Measurements from ENCODE around the gene TNFRSF21.
"Not testable (repeated sequence)": the region's sequence is repeated elsewhere in the genome, so short reads cannot be mapped to it uniquely, and the experiment has no call there.

The TNFRSF21 gene

DNA sequence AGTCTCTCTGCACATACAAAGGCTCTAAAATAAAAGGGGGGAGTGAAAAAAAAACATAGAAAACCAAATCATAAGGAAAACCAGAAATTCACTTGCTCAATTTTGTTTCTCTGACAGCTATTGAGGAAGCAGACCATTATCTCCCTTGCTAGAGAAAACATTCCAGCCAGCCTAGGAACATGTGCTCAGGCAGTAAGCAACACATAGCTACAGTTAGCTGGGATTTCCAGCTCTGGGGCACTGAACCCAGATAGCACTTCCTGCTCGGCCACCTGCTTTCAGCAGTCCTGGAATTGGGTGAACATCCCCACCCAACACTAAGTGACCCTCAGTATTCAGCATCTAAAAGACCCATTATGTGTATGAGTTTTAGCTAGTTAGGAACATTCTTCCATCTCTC, 61.3 kb downstream of the TNFRSF21 start:
- DNase-seq: no peak

DNA sequence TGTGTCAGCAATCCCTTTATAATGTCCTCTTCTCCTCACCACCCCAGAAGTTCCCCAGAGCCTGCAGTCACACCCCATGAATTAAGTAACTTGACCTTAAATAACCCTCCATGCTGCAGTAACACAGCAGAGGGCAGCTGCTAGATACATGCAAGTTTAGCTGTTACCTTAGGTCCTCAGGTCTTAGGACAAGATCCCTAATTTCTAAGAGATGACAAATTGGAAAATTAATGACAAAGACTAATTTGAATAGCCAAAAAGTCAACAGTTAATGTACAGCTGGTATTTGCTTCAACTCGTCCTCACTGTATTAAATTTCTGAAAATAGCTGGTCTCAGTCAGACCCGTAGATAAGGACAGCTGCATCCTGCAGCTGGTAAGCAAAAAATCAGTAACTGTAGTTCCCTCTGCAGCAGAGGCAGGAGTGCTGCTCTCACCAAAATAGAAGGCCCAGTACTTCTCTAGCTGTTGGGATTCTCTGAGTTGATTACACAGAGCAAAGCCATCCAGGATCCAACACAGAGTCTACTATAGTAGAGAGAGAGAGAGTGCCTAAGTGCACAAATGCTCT, 62.4 kb downstream of the TNFRSF21 start:
- peak; percentile 74 to 83 for DNase-seq

- peak in 1 of 2 experiments; percentile 5 for DNase-seq
These were observed 63.2 kb downstream of the TNFRSF21 start for GRCh38 chr6:47246551-47246950.

DNA sequence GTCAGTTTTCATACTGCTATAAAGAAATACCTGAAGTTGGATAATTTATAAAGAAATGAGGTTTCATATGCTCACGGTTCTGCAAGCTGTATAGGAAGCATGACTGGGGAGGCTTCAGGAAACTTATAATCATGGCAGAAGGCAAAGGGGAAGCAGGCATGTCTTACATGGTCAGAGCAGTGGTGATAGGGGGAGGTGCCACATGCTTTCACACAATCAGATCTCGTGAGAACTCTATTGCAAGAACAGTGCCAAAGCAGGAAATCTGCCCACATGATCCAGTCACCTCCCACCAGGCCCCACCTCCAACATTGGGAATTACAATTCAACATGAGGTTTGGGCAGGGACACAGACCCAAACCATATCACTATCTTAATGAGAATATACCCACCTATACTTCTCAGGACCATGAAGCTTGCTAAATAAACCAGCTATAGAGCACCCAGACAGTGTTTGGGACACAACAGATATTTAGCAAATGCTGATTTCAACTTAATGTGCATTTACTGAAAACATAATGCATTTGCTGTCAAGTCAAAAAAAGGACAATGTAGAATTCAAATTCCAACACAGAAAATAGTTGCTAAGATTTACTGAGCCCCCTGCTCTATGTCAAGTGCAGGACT, 63.8 kb downstream of the TNFRSF21 start:
- peak; percentile 40 to 53 for DNase-seq

DNA sequence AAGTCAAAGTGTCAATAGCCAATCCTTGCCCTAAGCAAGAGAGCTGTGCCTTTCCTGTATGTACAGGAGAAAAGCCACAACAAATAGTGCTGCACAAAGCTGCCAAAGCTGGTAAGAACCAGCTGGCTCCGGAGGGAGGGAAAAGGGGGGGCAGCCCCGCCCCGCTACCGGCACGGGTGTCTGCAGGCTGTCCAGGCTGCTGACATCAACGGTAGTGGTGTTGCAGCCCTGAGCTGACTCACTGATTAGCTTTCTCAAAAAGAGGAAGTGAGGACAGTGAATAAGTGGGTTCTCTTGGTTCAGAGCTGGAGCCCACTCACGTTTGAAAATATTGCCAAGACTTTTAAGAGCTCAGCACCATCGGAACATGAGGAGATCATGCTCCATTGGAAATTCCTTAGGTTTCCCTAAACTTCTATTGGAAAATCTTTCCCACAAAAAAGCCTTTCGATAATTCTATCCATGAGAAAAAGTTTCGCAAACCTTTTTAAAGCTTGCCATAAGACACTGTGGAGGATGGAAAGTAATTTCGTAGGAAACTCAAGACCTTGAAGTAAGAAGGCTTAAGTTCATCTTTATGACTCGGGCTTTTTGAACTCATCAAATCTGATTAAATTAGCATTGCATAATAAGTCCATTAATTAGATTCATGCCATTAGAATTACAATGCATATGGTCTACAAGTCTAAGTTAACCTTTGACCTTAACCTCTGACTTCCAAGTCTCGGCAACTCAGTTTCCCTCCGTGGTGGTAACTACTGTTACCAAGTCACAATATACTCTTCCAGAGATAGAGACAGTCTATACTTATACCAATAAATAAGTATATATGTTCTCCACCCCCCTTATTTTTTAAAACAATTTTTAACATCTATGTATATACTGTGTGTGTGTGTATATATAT, 67.0 kb downstream of the TNFRSF21 start:
- peak; percentile 95 to 97 for DNase-seq

GRCh38 chr6:47241742-47242482, 67.8 kb downstream of the TNFRSF21 start:
- DNase-seq: no peak

DNA sequence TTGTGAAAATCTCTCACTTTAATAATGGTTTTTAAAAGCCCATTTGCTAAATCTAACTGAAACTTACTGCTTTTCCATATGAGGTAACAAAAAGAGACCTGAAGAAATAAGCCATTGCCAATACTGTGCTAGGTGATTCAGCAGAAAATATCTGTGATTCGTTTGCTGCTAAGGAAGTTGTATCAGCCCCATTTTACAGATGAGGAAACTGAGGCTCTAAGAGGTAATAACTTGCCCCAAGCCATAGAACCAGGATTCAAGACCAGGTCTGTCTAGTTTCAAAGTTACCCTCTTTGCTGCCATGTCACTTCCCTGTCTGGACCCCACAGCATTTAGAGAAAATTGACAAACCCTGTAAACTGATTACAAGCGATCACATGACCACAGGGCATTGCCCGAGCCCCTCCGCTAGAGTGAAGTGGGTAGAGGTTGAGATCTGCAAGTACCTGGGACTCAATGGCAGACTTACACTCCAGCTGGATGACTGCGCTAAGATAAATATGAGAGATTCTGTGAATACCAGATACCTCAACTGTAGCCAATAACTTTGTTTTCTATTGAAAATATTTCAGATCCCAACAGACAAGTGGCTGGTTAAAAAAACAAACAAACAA, 69.3 kb downstream of the TNFRSF21 start:
- DNase-seq: no peak

DNA sequence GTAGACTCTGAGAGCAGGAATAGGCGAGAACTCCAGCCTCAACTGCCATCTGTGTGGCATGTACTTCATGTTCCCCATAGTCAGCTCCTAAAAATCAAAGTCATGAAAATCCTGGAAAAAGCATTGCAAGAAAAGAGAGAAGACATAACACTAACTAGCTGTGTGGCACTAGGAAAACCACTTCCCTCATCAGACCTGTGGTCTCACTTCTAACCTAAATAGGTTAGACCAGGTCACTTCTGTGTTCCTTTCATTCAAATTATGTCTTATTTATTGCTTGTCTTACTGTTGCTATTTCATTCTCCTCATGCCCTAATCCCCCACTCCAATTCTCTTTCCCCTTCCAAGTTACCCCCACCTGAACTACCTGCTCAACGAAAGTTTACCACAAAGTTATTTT, 70.2 kb downstream of the TNFRSF21 start:
- no peak for DNase-seq

GRCh38 chr6:47238456-47238995, 71.2 kb downstream of the TNFRSF21 start:
- no peak for DNase-seq

DNA sequence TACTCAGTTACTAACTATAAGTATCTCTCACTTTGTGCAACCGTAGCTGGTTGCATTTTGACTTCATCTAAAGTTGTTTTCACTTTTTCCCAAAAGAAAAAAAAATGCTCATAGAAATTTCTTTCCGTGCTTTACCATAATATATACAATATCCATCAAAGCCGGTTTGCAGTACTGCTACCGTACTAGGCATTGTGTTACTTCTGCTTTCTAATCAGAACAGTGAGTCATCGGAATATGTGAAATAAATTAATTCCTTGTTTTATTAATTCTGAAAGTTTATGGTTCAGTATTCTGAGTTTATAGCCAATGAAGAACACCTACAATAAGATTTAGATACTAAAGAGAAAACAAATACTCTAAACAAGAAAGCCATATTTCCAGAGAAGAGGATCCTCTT, 72.5 kb downstream of the TNFRSF21 start:
- peak in 1 of 2 experiments; percentile 2 for DNase-seq

GRCh38 chr6:47235964-47236760, 73.5 kb downstream of the TNFRSF21 start:
- DNase-seq: peak; percentile 72 to 81

- DNase-seq: peak in 1 of 2 experiments; percentile 36
These were observed 74.3 kb downstream of the TNFRSF21 start for GRCh38 chr6:47235421-47235820.

GRCh38 chr6:47234266-47234933, 75.3 kb downstream of the TNFRSF21 start:
- DNase-seq: no peak

DNA sequence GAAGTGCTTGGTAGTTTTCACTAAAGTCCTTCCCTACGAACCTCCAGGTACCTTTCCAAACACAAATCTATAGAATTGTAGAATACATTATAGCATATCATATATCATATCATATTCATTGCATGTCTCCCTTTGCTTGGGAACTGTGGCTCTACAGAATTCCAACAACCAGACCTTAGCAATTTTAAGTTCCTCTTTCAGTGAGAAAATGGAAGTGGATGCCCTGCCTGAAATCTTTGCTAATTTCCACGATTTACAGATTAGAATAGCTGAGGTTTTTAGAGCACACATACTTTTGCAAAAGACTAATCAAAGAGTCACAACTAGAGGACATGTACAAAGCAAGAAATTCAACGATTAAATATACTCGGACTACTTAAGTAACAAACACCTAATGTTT, 78.6 kb downstream of the TNFRSF21 start:
- DNase-seq: no peak

DNA sequence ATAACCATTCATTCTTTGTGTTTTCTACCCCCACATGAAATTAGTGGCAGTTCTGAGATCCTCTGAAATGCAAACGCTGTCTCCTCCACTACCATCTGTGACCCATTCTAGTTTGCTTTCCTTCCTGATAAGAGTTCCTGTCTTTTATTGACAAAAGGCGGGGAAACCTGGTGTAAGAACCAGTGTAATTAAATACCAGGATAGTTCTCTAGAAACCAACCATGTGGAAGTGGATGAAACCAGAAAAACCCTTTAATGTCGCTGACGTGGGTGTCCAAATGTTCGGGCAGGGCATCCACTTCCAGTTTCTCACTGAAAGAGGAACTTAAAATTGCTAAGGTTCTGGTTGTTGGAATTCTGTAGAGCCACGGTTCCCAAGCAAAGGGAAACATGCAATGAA, 79.1 kb downstream of the TNFRSF21 start:
- no peak for DNase-seq

- no peak for DNase-seq
These were observed 80.5 kb downstream of the TNFRSF21 start for GRCh38 chr6:47229255-47229654.

GRCh38 chr6:47228093-47228492, 81.6 kb downstream of the TNFRSF21 start:
- DNase-seq: not testable (repeated sequence)

DNA sequence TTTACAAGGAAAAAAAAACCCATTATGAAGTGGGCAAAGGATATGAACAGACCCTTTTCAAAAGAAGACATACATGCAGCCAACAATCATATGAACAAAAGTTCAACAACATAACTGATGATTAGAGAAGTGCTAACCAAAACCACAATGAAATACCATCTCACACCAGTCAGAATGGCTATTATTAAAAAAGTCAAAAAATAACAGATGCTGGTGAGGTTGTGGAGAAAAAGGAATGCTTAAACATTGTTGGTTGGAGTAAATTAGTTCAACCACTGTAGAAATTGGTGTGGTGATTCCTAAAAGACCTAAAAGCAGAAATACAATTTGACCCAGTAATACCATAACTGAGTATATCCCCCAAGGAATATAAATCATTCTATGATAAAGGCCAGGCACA, 86.5 kb downstream of the TNFRSF21 start:
- not testable (repeated sequence) for DNase-seq

GRCh38 chr6:47221565-47221964, 88.1 kb downstream of the TNFRSF21 start:
- DNase-seq: no peak

DNA sequence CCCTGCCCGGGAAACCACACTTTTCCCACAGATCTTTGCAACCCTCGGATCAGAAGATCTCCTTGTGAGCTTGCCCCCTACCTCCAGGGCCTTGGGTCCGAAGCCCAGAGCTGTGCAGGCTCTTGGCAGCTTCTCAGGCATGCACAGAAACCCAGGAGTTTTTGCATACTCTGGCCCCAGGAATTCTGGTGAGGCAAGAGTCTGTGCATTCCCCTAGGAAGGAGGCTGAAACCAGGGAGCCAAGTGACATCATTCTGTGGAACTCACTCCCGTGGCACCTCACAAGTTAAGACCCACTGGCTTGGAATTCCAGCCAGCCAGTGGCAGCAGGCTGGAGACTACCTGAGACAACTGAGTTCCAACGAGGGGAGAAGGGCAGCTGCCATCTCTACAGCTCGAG, 100.1 kb downstream of the TNFRSF21 start:
- DNase-seq: no peak

- no peak for DNase-seq
These were observed 102.4 kb downstream of the TNFRSF21 start for GRCh38 chr6:47207261-47207660.

Data from Kasumi-1 (cell line).